Omental fat pad (tissue), 4 donors: ENCODE measurements around the gene GABARAP. TPM values are rescaled to one million over a fixed set of nuclear protein-coding genes. Genes with fewer than 3 reads are reported as not detected.
A peak's percentile ranks its signal among the peaks of the same experiment; 100 is the strongest.

Experiments
- ATAC-seq: fragments of 150-250 bp; one replicate; pipeline ENCODE4 v1.9.1; 2016; ENCODE audit warnings: mild to moderate bottlenecking, moderate library complexity; ENCODE audit not compliant: low FRiP score
- DNase-seq: peaks from one replicate; pipeline ENCODE4 v3.0.0-alpha.2; 2019; ENCODE audit warnings: low spot score
- CTCF ChIP-seq, 3 donors: fragments of 450-650 bp; IDR thresholded peaks; one replicate each; pipeline ENCODE4 v1.5.1; 2016 to 2017; ENCODE audit warnings: antibody characterized with exemption in 3 of 3, mild to moderate bottlenecking in 3 of 3, moderate library complexity in 2 of 3
- total RNA-seq, 4 donors: library from RNA; depleted of rRNA; stranded (reverse); fragments of >200 nt; gene quantifications; one replicate each; pipeline ENCODE4 v1.1.0, GENCODE V29; 2016

The GABARAP gene
- total RNA-seq, 4 donors from 2014 or later: 316 to 526 (median 376) TPM

- no peak for TF ChIP-seq CTCF (IDR thresholded peaks at IDR 0.05)
- peak; percentile 92 for DNase-seq
- ATAC-seq: peak; percentile 77
Measured at GRCh38 chr17:7239091-7240027, 2.9 kb downstream of the GABARAP start, which contains the start of gene PHF23. PHF23 (minus strand) TSS chr17:7239457; CDS start chr17:7239279, 178 bp downstream.

GRCh38 chr17:7238420-7239090 is 3.7 kb downstream of the GABARAP start:
- no peak for ATAC-seq

GRCh38 chr17:7237761-7238419 is 4.4 kb downstream of the GABARAP start:
- no peak for TF ChIP-seq CTCF (IDR thresholded peaks at IDR 0.05)
- DNase-seq: no peak
- ATAC-seq: peak; percentile 17

More at GRCh38 chr17:7238420-7239090, 3.7 kb downstream of the GABARAP start:
- no peak for TF ChIP-seq CTCF (IDR thresholded peaks at IDR 0.05)
- DNase-seq: no peak

- TF ChIP-seq CTCF (IDR thresholded peaks at IDR 0.05): no peak
- DNase-seq (no peak), ATAC-seq (no peak)
Measured at GRCh38 chr17:7237266-7237760, 4.9 kb downstream of the GABARAP start.

- TF ChIP-seq CTCF (IDR thresholded peaks at IDR 0.05): no peak
- ATAC-seq: no peak
- DNase-seq: no peak
Measured at GRCh38 chr17:7236808-7237207, 5.4 kb downstream of the GABARAP start.

- DNase-seq (no peak), ATAC-seq (no peak)
- TF ChIP-seq CTCF (IDR thresholded peaks at IDR 0.05): no peak
Measured at GRCh38 chr17:7235693-7236665, 6.3 kb downstream of the GABARAP start.
